GM12891 (cell line): ENCODE measurements around the gene SORBS1.

Source experiments
- DNase-seq: peaks from one replicate; pipeline ENCODE4 v3.0.0; 2011; ENCODE audit warnings: low spot score; ENCODE audit not compliant: insufficient read length
- FAIRE-seq: peaks from 2 replicates; lab custom pipeline; 2011; peaks lifted over from hg19 to GRCh38; lab: Jason Lieb, UNC
- PAX5 ChIP-seq: IDR thresholded peaks from 2 replicates; pipeline ENCODE4 v1.6.1; 2011; ENCODE audit warnings: low read length, moderate library complexity, mild to moderate bottlenecking; ENCODE audit not compliant: insufficient read depth, severe bottlenecking
- POLR2A ChIP-seq: IDR thresholded peaks from 2 replicates; pipeline ENCODE4 v1.6.1; 2011; ENCODE audit warnings: low read depth, low read length, control low read depth
- POLR2AphosphoS5 ChIP-seq: IDR thresholded peaks from 2 replicates; pipeline ENCODE4 v1.6.1; 2011; ENCODE audit warnings: low read depth, low read length, control low read depth
- POU2F2 ChIP-seq: IDR thresholded peaks from 2 replicates; pipeline ENCODE4 v1.6.1; 2011; ENCODE audit warnings: low read depth, mild to moderate bottlenecking, control low read depth, low read length, moderate library complexity
- SPI1 ChIP-seq: IDR thresholded peaks from 2 replicates; pipeline ENCODE4 v1.6.1; 2011; ENCODE audit warnings: low read depth, low read length, control low read depth
- TAF1 ChIP-seq: IDR thresholded peaks from 2 replicates; pipeline ENCODE4 v1.6.1; 2011; ENCODE audit warnings: low read depth, low read length, control low read depth

SORBS1 gene

DNA sequence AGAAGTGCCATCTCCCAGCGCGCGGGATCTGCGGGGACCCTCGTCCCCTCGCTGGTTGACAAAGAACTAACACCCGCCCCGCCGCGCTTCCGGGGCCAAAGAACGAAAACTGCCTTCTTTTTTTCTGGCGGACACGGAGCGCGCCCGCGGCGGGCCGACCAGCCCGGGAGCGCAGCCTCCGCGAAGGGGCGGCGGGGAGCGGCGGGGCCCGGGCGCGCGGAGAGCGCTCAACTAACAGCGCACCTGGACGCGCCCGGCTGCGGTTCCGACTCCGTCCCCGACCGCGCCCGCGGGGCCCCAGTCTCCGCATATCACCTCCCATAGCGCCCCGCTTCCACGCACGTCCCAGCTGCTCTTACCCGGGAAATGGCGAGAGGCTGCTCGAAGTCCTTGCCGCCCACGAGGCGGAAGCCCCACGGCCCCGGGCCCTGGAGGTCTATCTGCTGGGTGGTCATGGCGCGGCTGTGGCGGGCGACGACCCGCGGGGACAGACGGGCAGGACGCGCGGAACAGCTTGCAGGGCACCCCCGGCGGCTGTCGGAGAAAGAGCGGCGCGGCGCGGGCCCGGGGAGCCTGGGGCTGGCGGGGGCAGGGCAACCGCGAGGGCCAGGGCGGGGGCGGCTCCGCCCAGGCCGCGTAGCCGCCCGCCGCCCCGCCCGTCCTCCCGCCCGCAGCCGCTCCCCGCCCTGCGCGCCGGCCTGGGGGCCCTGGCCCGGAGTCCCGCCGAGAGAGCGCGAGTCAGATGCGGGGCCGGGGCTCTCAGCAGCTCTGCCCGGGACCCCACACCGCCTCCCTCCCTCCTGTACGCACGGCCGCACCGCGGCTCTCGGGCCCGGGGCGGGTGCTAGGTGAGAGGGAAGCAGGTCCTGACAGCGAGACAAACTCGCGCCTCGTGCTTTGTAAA lies 270.5 kb downstream of the SORBS1 start, which contains the start of gene PDLIM1:
PDLIM1 (minus strand) TSS at position 543 of the 904 bp plus-strand sequence; CDS start at position 455, 88 bp downstream.
- TF ChIP-seq SPI1, result no peak
- no peak for TF ChIP-seq POU2F2
- no peak for TF ChIP-seq PAX5
- TF ChIP-seq POLR2AphosphoS5, result peak; percentile 54
- TF ChIP-seq POLR2A, result no peak; the same call in 1 of the 2 replicates
- TF ChIP-seq TAF1, result peak; percentile 63
- FAIRE-seq (peak; percentile 54), DNase-seq (peak; percentile 73)

DNA sequence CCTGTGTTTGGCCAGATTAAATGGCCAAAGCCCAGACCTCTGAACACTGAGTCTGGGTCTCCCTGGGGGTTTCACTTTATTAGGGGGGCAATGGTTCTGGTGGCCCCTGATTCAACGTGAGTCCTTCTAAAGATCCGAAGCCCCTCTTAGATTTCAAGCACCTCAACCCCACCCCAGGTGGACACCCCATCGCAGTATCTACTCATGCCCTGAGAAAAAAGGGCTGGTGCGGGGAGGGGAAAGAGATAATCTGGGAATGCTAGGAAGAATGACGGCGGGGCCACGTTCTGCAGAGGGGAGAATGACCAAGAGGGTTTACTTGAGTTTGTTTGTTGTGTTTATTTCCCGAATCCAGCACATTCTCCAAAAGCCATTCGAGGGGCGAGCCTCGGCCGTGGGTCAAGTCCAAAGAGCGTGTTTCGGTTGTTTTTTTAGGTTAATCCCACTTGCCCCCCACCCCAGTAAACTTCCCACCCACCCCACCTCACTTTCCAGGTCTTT lies 271.2 kb downstream of the SORBS1 start:
- no peak for DNase-seq
- no peak for FAIRE-seq

DNA sequence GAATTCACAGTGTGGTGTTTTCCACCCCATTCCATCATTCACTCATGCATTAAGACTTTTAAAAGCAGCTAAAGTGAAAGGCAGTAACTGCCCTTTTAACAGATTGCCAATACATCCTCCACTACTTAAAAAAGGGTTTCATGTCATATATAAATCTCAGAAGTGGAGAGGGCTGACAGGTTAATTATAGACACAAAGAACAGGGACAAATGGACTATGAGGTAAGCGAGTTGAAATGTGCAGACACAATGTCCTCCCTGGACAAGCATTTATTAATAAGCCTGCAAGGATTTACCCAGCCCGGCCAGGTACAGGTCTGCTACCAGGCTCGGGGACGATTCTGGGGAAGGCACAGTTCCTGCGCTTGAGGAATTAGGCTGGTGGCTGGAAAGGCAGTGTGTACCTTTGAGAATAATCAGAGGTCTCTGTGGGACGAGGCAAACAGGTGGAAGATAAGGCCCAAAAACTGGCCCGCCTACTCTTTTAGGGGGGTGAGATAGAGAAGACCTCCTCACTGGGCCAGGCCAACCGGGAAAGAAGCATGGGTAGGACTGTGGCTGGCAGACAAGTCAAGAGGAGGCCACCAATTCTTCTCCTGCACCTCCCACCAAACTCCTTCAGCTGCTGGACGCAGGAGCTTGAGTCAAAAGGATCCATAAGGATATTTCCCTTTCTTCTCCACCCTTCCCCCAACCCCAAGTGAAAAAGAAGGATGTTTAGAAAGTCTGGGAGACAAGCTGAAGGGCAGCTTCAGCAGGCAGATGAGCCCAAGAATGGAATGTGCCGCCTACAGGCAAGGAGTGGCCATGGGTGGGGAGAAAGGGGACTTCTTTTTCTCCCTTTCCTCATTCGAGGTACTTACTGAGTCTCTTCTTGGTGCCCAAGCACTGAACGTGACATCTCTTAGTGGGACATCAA lies 271.9 kb downstream of the SORBS1 start:
- no peak for DNase-seq
- FAIRE-seq, result peak; percentile 75
- no peak for TF ChIP-seq POU2F2
- 0 out of 2 replicates have a peak, but pooled peaks have one; percentile 37 for TF ChIP-seq POLR2AphosphoS5

More for the DNA sequence above, 271.2 kb downstream of the SORBS1 start:
- no peak for TF ChIP-seq POLR2A
- TF ChIP-seq PAX5, result no peak
- TF ChIP-seq SPI1, result no peak
- no peak for TF ChIP-seq POU2F2
- TF ChIP-seq POLR2AphosphoS5, result no peak
- no peak for TF ChIP-seq TAF1

DNA sequence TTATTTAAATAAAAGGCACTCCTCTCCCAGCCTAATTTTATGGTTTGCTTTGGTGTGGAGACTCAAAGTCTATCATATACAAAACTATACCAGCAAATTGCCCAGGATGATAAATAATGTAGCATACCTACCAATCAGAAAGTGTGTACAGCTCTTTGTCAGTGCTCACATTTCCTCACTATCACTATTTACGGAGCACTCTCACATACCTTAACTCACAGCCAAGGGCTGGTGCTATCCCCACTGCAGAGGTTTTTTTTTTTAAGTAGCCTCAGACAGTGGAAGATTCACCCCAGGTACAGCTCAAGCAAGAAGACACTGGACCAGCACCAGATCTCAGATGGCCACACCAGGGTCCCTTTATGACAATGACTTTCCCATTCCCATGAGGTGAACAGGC lies 272.9 kb downstream of the SORBS1 start:
- no peak for TF ChIP-seq POLR2AphosphoS5
- no peak for TF ChIP-seq POLR2A
- TF ChIP-seq PAX5, result no peak
- no peak for TF ChIP-seq SPI1
- TF ChIP-seq TAF1, result no peak
- TF ChIP-seq POU2F2, result no peak
- DNase-seq, result no peak
- FAIRE-seq, result no peak

DNA sequence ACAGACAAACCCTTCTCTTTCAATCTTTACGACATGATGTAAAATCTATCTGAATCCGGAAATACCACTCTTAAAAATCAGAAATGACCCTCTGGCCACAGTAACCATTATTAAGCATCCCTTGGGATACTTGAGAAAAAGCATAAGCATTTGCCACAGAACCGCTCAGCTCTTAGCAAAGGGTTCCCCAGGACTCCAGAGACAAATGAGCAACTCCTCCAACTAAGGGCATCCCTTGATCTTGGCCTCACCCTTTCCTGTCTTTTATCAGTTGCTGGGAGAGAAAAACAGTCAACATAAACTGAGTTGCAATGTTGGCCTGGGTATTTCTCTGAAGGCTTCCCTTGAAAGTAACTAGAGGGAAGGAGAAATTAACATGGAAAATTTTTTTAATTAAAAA lies 273.9 kb downstream of the SORBS1 start:
- no peak for TF ChIP-seq SPI1
- no peak for TF ChIP-seq TAF1
- TF ChIP-seq PAX5, result no peak
- no peak for TF ChIP-seq POLR2AphosphoS5
- no peak for TF ChIP-seq POLR2A
- TF ChIP-seq POU2F2, result no peak
- FAIRE-seq, result no peak
- DNase-seq, result no peak

DNA sequence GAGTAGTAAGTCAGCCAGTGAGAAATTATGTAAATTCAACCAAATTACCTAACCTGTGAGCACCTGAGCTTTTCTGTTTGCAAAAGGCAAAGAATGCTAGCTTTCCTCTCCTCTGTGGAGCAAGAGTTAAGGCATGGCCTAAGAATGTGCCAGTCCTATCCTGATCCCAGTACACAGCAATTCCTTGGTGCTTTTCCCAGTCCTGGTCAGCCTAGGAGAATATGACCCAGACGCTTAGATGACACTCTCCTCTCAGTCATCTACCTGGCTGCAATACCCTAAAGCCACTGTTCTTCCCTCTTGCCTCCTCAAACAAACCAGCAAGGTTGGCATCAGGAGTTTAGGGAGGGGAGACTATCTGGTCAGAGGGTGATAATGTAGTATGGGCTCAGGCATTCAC lies 274.5 kb downstream of the SORBS1 start:
- FAIRE-seq (no peak), DNase-seq (no peak)
- TF ChIP-seq SPI1 (no peak), POLR2A (no peak), PAX5 (no peak), POU2F2 (no peak), POLR2AphosphoS5 (no peak), TAF1 (no peak)

DNA sequence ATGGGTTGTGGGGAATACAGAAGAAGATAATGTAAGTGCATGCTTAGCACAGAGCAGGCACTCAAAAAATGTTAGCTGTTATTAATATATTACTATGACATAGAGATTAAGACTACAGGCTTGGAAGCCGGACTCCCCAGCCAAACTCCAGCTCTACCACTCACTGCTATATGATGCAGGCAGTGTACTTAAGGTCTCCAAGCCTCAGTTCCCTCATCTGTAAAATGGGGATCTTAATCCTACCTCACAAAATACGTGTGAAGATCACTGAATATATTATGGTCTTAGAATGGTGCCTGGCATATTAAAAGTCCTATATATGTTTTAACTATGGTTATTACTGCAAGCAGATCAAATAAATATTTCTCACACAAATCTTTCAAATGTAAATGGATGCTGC lies 275.6 kb downstream of the SORBS1 start:
- FAIRE-seq, result no peak
- DNase-seq, result no peak
- TF ChIP-seq SPI1, result no peak
- no peak for TF ChIP-seq PAX5
- TF ChIP-seq POLR2AphosphoS5, result no peak
- no peak for TF ChIP-seq POLR2A
- no peak for TF ChIP-seq POU2F2
- TF ChIP-seq TAF1, result no peak

DNA sequence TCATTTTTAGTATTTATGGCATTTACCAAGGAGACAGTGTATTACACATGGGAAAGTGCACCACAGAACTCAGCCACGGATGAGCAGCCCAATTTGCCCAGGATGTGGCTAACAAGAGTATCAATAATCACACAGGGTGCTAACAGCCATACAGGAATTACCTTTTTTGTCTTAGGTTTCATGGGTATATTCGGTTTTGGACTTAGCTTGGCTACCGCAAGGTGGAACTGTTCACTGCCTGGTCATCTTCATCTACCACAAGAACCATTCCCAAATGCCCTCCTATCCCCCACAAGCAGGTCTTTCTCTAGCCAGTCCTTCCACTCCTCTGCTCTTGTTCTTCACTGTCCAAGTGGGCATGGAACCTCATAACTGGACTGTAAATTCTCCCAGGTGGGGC lies 276.4 kb downstream of the SORBS1 start:
- no peak for TF ChIP-seq POLR2A
- no peak for TF ChIP-seq TAF1
- no peak for TF ChIP-seq SPI1
- no peak for TF ChIP-seq POU2F2
- no peak for TF ChIP-seq PAX5
- no peak for TF ChIP-seq POLR2AphosphoS5
- DNase-seq (no peak), FAIRE-seq (no peak)

DNA sequence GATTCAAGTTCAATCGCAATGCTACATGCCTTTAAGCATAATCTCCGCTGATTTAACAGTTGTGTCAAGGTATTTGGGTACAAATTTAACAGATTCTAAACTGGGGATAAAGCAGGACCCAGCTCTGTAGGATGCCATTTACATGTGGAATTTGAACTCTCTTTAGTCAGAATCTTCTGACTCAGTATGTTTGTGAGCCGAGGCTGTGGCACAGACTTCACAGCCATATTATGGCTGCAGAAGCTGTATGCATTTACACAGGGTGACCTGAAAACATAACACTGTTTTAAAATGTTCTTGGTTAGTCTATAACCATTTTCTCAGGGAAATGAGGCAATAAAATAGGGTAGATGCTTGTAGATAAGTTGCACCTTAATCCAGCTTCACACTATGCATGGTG lies 279.1 kb downstream of the SORBS1 start:
- no peak for DNase-seq
- TF ChIP-seq POLR2AphosphoS5 (no peak), PAX5 (no peak), TAF1 (no peak), SPI1 (no peak)
- no peak for FAIRE-seq
